ENCODE measurements around the gene CDH4.

The CDH4 gene

DNA sequence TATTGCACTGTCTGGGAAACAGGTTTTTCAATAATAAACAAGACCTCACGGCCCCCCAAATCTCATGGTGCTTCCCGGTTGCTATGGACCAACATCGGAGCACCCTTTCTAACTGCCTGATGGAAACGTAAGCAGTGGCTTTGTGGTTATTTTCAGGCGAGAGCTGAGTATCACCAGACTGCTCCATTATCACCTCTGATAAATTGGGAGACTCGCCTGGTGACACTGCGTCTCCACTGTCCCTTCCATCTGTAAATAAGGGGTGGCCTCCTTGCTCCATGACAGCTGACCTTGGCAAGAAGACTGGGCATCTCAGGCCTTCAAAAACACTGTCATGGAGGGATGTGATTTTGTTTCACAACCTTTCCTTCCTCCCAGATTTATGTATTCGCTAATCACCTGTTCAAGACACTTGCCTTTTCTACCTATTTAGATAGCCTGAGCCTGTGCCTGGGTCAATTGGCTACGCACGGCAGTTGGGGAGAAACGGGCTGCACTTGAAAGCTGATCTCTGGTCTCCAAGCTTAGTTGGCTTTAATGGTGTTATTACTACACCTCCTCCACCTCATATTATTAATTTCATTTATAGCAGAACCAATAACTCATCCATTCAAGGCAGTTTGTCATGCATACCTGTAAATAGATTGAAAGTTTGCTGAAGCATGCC lies 17.7 kb upstream of the CDH4 start:
- H3K4me3 ChIP-seq (ENCODE audit: low read depth, low read length), result no peak overlapping the region

DNA sequence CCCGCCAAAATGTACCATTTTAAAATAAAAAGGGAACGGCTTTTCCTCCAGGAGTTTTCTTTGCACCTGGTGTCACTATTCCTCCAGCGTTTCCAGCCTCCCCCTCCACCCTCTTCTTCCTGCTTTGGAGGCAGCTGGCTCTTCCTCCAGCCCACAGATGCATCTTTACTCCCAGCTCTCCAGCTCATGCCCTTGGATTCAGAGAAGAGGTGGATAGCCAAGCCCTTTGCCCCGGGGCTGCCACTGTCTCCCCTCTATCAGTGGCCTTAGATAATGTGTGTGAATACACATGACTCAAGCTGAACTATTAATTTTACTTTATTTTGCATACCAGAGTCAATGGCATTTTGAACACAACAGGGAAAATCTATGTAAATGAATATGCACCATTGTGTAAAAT lies 15.3 kb upstream of the CDH4 start:
- no peak overlapping the region for H3K4me3 ChIP-seq (ENCODE audit: low read depth, low read length)
- TF ChIP-seq, protein P1, sequence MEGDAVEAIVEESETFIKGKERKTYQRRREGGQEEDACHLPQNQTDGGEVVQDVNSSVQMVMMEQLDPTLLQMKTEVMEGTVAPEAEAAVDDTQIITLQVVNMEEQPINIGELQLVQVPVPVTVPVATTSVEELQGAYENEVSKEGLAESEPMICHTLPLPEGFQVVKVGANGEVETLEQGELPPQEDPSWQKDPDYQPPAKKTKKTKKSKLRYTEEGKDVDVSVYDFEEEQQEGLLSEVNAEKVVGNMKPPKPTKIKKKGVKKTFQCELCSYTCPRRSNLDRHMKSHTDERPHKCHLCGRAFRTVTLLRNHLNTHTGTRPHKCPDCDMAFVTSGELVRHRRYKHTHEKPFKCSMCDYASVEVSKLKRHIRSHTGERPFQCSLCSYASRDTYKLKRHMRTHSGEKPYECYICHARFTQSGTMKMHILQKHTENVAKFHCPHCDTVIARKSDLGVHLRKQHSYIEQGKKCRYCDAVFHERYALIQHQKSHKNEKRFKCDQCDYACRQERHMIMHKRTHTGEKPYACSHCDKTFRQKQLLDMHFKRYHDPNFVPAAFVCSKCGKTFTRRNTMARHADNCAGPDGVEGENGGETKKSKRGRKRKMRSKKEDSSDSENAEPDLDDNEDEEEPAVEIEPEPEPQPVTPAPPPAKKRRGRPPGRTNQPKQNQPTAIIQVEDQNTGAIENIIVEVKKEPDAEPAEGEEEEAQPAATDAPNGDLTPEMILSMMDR (IDR thresholded peaks at IDR 0.05; ENCODE audit: low read depth, low read length), result no peak

More for the DNA sequence above, 17.7 kb upstream of the CDH4 start:
- TF ChIP-seq, protein P1 (IDR thresholded peaks at IDR 0.05; ENCODE audit: low read depth, low read length), result no peak

DNA sequence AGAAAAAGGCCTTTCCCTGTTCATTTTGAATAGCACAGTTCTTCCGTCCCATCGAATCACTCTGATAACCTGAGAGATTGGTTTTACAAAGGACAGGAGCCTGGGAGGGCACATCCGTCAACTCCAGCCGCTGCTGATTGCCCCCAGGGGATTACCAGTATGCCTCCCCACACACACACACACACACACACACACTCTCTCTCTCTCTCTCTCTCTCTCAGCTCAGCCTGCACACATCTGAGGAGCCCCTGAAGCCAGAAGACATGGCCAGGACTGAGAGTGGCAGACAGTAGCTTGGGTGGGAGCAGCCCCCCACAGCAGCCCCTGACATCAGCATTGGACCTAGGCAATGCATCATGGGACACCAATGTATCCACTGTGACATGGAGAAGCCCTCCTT lies 13.2 kb upstream of the CDH4 start:
- TF ChIP-seq, protein P1 (IDR thresholded peaks at IDR 0.05; ENCODE audit: low read depth, low read length), result no peak
- no peak overlapping the region for H3K4me3 ChIP-seq (ENCODE audit: low read depth, low read length)

DNA sequence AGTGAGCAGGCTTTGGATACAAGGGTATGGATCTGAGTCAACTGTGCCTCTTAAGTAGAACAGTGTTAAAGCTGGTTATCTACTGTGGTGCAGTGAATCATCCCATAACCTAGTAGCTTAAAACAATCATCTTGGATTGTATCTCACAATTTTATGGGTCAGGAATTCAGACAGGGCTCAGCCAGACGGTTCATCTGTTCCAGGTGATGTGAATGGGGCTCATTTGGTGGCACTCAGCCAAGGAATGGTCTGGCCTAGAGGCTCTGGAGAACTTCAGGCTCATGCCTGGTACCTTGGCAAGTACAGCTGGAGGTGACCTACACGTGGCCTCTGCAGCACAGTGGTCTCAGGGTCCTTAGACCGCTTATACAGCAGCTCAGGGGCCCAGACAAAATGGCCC lies 11.2 kb upstream of the CDH4 start:
- TF ChIP-seq, protein P1 (IDR thresholded peaks at IDR 0.05; ENCODE audit: low read depth, low read length), result no peak

DNA sequence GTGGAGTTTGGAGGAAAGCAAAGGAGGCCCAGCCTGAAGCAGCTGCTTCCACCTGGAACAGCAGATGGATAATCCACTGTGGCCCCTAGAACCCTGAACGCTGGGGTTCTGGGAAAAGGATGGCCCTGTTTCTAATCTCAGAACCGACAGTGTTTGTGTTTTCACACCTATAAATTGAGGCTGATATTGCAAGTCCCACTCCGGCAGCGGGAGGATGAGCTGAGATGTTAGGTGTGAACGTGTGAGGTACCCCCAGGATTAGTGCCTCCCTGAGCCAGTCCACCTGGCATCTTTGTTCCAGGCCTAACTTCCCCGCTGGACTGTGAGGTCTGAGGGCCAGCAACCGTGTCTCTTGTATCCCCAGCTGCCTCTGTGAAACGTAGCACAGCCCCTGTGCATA lies 7.8 kb upstream of the CDH4 start:
- TF ChIP-seq, protein P1 (IDR thresholded peaks at IDR 0.05; ENCODE audit: low read depth, low read length), result no peak

More for the DNA sequence above, 11.2 kb upstream of the CDH4 start:
- H3K4me3 ChIP-seq (ENCODE audit: low read depth, low read length), result no peak overlapping the region

DNA sequence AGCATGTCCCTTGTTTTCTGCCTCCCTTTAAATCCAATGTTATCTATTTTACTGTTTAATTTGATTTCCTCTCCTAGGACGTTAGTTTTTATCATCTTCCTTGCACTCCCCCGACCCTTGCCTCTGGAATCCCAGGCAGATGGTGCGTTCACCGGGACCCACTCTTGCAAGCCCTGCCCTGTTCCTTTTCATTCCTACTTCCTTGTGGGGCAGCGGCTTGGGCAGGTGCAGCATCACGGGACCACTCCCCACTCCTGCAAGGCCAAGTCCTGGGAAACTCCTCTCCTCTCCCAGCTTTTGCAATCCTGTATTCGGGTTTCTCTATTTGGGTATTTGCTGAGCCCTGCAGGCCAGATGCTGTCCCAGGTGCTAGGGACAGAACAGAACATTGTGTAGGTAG lies 5.8 kb upstream of the CDH4 start:
- H3K4me3 ChIP-seq (ENCODE audit: low read depth, low read length), result no peak overlapping the region
- TF ChIP-seq, protein P1 (IDR thresholded peaks at IDR 0.05; ENCODE audit: low read depth, low read length), result no peak

More for the DNA sequence above, 7.8 kb upstream of the CDH4 start:
- H3K4me3 ChIP-seq (ENCODE audit: low read depth, low read length), result no peak overlapping the region

DNA sequence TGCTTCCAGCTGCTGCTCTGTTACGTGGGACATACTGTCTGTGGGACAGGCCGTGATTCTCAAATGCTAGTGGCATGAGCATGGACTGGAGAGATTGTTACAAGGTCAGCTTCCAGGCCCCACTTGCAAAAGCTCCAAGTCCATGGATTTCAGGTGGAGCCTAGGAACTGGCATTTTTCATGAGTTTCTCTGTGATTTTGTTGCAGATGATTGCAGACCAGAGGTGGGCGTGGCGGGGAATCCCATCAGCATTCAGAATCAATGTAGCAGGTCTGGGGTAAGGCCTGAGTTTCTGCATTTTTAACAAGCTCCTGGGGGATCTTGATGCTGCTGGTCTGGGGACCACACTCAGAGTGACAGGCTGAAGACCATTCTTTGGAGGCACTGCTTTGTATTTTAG lies 2.4 kb upstream of the CDH4 start:
- H3K4me3 ChIP-seq (ENCODE audit: low read depth, low read length), result no peak overlapping the region
- TF ChIP-seq, protein P1 (IDR thresholded peaks at IDR 0.05; ENCODE audit: low read depth, low read length), result no peak
